HG03159 (cell line): ENCODE results near the gene UQCR10.
A peak's percentile ranks its signal among the peaks of the same experiment; 100 is the strongest.

Source experiments
- ATAC-seq: cut with Tn5 transposase; IDR thresholded peaks from one replicate; pipeline ENCODE4 v1.9.1; 2021; ENCODE audit warnings: mild to moderate bottlenecking, moderate library complexity; ENCODE audit not compliant: unreplicated experiment

The UQCR10 gene

GRCh38 chr22:29758959-29759358, 8.2 kb upstream of the UQCR10 start:
- ATAC-seq: no peak

- ATAC-seq: no peak
Observed at GRCh38 chr22:29762263-29762662, 4.9 kb upstream of the UQCR10 start.

DNA sequence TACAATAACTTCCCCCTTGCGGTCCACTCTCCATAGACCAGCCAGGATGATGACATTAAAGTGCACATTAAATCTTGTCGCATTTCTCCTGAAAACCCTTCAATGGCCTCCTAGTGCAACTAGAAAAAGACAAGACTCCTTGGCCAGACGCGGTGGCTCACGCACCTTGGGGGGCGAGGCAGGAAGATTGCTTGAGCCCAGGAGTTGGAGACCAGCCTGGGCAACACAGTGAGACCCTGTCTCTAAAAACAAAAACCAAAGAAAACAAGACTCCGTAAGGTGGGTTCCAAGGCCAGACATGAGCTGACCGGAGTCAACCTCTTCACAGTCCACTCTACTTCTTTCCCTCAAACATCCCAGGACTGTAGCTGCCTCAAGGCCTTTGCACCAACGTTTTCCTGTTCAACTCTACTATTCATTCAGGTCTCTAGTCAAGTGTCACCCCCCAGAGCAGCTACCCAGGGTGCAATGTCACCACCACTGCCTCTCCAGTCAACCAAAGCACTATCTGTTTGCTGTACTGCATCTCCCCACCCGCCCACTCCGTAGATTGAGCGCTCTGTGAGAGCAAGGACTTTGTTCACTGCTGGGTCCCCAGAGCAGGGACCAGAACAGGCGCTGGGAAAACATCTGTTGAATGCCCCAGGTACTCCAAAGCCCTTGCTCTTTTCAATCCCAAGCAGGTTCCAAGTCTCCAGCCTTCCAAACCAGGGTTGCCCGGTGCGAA, 1.1 kb upstream of the UQCR10 start:
- peak; percentile 24 for ATAC-seq

- peak; percentile 85 for ATAC-seq
Observed at GRCh38 chr22:29766632-29767170, 468 bp upstream of the UQCR10 start, which contains the start of gene ZMAT5. Gene ZMAT5, minus strand, starts transcription at chr22:29767007. Its CDS starts 18,463 bp downstream, at chr22:29748544.

GRCh38 chr22:29768052-29768693, 1.0 kb downstream of the UQCR10 start:
- ATAC-seq: no peak

DNA sequence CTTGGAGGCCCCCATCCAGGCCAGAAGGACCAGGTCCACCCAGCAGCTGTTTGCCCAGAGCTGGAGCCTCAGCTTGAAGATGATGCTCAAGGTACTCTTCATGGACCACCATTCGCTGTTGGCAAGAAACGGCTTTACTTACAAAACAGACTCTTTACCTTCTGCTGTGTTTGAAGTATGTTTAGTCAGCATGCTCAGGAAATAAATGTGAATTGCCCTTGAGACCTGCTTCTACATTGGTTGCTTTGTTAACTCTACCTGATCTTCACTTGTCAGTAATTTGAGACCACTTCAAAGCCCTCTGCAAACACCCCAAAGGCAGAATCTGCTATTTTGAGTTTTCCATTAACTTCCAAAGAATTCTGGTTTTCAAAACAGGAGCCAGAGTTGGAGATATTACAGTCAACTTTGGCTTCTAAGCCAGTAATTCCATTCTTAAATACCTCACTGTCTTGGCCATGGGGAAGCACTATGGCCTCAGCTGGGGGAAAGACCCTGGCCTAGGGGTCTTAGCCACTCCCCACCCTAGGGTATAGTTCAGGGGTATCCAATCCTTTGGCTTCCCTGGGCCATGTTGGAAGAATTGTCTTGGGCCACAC, 2.7 kb downstream of the UQCR10 start:
- no peak for ATAC-seq

GRCh38 chr22:29772170-29772641, 5.0 kb downstream of the UQCR10 start:
- ATAC-seq: no peak

GRCh38 chr22:29773233-29773632, 6.1 kb downstream of the UQCR10 start:
- ATAC-seq: no peak

- no peak for ATAC-seq
Observed at GRCh38 chr22:29780220-29780619, 13.1 kb downstream of the UQCR10 start.

DNA sequence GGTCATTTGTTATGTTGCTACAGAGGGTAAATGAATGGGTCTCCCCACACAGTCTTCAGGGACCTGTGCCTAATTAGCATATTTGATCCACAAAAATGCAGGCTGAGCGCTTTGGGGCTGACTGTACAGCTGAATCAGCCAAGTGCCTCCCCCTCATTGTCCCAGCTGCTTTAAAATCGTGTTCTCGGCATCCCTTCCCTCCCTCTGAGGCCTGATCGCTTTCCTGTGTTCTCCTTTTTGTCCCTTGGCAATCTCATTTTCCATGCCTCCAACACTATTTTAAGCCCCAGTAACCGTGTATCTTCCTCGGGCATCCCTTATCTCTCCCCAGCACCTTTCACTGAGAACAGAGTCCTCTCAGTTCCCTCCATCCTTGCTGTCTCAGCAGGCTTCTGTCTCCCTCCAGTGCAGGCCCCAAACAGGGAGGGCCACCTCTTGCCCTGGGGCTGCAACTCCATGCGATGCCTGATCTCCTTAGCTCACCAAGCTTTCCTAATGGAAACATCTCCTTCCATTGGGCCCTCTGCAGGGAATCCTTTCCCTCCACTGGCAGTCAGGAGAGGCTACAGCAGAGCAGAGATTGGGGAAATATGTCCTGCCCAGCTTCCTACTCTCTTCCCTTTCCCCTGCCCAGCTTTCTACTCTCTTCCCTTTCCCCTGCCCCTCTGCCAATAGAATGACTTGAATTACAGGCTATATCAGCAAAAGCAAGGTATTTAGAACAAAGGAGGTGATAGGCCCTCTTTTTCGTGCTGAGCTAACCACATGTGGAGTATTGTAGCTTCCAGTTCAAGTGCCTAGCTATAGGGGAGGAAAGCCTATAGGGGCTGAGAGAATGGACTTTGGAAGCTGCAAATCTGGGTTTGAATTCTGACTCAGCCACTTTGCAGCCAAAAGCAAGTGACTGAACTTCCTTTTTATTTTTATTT, 13.8 kb downstream of the UQCR10 start:
- ATAC-seq: no peak

DNA sequence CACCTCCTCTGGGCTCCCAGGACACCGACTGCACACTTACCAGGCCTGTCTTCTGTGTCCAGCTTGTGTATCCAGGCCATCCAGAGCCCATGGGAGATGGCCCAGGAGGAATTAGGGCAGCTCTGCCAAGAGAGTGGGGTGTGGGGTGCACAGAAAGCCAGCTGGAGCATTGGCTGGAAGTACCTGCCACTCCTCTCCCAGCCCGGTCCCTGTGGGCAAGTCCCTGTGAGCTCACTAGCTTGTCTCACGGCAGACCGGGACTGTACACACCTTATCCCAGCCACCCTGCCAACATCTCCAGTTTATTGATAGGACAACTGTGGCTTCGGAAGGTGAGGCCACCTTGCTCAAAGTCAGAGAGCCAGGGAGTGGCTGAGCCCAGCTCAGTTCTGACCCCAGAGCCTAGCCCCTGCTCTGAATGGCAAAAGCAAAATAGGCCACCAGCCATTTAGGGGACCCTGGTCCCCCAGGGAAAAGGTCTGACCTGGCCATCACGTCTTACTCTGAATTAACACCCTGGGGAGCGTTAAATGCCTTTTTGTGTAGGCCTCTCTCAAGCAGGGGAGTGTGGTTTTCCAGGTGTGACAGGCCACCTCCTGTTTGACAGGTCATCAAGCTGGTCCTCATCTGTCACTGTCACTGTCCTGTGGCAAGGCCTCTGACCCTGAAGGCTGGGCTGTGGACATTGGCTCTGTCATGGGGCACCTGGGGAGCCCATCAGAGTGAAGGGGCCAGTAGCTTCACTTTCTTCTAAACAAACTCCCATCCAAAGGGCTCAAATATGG, 15.1 kb downstream of the UQCR10 start:
- ATAC-seq: no peak

GRCh38 chr22:29784451-29785361, 17.5 kb downstream of the UQCR10 start:
- no peak for ATAC-seq

GRCh38 chr22:29786031-29786430, 18.9 kb downstream of the UQCR10 start:
- no peak for ATAC-seq

DNA sequence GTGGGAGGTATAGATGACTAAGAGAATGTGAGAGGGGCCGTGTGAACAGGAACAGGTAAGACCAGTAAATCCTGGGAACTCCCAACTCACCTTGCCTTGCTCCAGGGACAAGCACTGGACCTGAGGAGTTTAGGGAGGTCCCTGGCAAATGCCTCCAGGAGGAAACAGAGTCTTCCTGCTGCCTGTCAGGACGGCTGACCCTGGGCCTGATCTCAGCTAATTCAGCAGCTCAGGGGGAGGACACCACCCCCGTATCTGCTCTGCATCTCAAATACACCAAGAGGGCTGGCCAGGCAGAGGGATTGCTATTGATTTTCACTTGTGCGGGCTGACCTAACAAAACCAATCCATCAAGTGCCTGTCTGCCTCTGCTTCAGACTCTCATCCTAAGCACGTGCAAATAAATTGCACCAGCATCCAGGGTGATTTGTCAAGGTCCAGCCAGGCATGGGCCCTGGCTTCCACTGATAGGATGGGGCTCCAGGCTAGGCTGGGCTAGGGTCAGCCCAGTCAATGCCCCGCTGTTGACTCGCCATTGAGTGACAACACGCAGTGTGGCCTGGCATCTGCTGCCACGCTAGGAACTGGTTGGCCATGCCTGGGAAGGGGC, 20.3 kb downstream of the UQCR10 start:
- no peak for ATAC-seq

- ATAC-seq: no peak
Observed at GRCh38 chr22:29788339-29789279, 21.4 kb downstream of the UQCR10 start.

DNA sequence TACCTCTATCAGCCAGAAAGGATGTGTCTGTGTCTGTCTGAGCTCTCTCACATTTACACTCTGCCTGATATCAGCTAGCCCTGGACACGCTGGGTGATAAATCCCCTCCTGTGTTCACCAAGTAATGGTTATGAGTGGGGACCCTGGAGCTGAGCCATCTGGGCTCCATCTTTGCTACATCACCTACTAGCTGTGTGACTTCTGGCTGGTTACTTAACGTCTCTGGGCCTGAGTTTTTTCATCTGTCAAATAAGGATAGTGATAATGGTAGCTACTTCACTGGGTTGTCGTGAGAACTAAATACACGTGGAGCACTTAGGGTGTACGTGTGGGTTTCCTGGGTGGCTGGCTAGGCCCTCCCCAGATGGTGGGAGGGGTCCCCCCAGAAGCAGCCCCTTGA, 22.9 kb downstream of the UQCR10 start:
- no peak for ATAC-seq

GRCh38 chr22:29793396-29793795, 26.2 kb downstream of the UQCR10 start:
- ATAC-seq: no peak
